ENCODE data around the gene GAK.

The GAK gene

DNA sequence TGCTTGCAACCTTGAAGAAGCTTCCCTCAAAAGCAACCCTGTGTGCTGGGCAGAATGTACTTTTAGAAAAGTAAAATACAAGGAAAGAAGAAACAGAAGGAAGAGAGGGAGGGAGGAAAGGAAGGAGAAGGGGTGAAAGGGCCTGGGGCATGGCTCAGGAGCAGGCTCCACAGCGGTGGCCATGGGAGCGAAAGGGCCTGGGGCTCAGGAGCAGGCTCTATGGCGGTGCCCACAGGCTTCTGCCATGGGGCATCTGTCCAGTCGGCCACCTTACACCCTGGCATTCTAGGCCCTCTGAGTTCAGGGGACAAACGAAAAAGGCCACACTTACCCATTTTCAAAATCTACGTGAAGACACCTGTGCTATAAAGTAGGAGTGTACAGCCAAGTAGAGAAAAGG lies 31.4 kb downstream of the GAK start:
- POLR2A ChIA-PET (ENCODE audit: low non-redundant PET): no interaction called here
- DNase-seq (ENCODE audit: low spot score): no peak
- H3K27ac ChIP-seq: no peak overlapping the region
- TF ChIP-seq, protein P1, sequence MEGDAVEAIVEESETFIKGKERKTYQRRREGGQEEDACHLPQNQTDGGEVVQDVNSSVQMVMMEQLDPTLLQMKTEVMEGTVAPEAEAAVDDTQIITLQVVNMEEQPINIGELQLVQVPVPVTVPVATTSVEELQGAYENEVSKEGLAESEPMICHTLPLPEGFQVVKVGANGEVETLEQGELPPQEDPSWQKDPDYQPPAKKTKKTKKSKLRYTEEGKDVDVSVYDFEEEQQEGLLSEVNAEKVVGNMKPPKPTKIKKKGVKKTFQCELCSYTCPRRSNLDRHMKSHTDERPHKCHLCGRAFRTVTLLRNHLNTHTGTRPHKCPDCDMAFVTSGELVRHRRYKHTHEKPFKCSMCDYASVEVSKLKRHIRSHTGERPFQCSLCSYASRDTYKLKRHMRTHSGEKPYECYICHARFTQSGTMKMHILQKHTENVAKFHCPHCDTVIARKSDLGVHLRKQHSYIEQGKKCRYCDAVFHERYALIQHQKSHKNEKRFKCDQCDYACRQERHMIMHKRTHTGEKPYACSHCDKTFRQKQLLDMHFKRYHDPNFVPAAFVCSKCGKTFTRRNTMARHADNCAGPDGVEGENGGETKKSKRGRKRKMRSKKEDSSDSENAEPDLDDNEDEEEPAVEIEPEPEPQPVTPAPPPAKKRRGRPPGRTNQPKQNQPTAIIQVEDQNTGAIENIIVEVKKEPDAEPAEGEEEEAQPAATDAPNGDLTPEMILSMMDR (conservative IDR thresholded peaks at IDR 0.05; ENCODE audit: low read depth): no peak
- CTCF ChIA-PET: no interaction called here

DNA sequence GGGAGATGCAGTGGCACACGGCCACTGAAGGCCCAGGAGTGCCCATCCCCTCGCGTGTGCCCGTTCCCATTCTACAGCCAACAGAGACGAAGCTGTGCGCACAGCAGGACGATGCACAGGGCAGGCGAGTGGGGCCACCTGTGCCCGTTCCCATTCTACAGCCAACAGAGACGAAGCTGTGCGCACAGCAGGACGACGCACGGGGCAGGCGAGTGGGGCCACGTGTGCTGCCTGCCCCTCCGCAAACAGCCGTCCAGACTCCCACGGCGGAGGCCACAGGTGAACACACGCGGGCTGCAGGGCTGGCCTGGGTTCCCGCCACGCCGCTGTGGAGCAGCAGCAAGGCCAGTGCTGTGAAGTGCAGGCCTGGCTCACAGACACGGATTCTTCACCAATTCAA lies 32.0 kb downstream of the GAK start:
- CTCF ChIA-PET: no interaction called here

DNA sequence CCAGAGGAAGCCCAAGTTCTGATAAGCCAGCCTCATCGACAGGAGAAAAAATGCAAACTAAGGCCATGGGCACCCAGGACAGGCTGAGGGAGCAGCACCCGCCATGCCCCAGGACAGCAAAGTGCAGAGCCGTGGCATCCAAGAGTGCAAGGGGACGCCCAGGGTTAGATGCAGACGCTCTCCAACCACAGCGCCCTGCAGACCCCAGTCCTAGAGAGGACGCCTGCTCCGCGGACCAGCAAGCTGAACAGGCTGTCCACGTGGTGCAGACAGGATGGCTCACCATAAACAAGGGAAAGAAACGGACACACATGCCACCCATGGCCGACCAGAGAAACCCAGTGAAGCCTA lies 32.6 kb downstream of the GAK start:
- no peak overlapping the region for H3K27ac ChIP-seq
- TF ChIP-seq, protein P1 (conservative IDR thresholded peaks at IDR 0.05; ENCODE audit: low read depth): no peak
- CTCF ChIA-PET: no interaction called here
- POLR2A ChIA-PET (ENCODE audit: low non-redundant PET): no interaction called here
- no peak for DNase-seq (ENCODE audit: low spot score)

More for the DNA sequence above, 32.0 kb downstream of the GAK start:
- no peak overlapping the region for H3K27ac ChIP-seq
- POLR2A ChIA-PET (ENCODE audit: low non-redundant PET): no interaction called here
- DNase-seq (ENCODE audit: low spot score): no peak
- TF ChIP-seq, protein P1 (conservative IDR thresholded peaks at IDR 0.05; ENCODE audit: low read depth): no peak

DNA sequence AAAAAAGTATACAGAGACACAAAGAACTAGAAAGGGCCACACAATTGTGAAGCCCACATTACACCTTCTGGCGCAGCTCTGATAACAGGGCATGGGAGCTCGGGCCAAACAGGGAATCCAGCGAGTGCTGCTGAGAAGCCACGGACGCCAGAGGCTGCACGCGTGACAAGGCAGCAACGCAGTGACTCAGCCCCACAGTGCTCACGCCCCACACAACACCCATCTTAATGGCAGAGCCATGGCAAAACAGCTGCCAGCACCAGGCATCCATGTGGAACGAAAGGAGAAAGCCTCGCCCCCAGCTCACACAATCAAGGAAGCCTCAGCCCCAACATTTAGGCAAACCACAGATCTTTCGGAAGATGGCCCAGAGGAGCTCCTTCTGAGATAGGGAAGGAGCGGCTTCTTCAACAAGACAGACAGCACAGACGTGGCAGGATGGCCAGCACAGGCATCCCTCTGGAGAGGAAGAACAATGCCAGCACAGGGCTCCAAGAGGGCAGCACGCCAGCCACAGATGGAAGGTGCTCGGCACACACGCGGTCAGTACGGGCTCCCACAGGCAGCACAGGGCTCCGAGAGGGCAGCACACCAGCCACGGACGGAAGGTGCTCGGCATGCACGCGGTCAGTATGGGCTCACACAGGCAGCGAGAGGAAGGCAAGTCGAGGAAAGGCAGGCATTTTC lies 33.1 kb downstream of the GAK start:
- ChIA-PET CTCF (interaction anchor here (0.6 kb wide), 1 partner anchor 94 kb away, joined by 3 read pairs; no protein-coding TSS in a partner anchor), POLR2A (ENCODE audit: low non-redundant PET) (no interaction called here)
- no peak overlapping the region for H3K27ac ChIP-seq
- TF ChIP-seq, protein P1 (conservative IDR thresholded peaks at IDR 0.05; ENCODE audit: low read depth): no peak
- DNase-seq (ENCODE audit: low spot score): no peak

DNA sequence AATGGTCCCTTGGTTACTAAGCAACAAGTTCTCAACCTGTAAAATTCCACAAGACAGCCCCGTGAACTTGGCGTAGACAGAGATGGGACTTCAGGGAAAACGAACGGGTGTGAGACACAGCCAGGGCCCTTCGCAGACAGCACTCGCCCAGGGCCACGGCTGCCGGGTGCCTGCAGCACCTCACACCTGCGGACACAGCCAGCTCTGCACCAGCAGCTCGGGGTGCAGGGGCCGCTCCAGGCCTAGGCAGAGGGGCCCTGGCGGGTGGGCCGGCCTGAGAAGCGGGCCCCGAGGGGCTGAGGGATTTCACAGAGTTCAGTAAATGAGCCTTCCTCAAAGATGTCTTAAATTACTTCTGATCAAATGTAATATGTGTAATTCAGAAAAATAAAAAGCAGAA lies 34.0 kb downstream of the GAK start:
- no peak for DNase-seq (ENCODE audit: low spot score)
- POLR2A ChIA-PET (ENCODE audit: low non-redundant PET): no interaction called here
- TF ChIP-seq, protein P1 (conservative IDR thresholded peaks at IDR 0.05; ENCODE audit: low read depth): no peak
- CTCF ChIA-PET: interaction anchor here (0.6 kb wide), 1 partner anchor 94 kb away, joined by 3 read pairs; no protein-coding TSS in a partner anchor
- H3K27ac ChIP-seq: no peak overlapping the region

DNA sequence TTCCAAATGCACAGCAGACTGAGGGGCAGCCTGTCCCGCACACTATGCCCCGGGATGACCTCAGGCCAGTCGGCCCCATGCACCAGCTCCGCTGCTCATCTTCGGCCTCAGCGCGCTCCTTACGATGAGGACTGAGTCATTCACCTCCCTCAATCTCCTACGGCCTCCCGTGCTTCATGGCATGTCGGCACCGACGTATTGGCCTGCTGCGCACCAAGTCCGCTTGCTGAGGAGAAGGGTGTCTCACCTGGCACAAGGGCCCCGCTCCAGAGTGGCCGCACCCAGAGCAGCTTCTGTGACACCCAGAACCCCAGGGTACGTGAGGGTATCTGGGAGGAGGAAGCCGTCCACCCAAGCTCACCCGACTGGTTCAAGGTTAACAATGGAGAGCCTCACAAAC lies 35.5 kb downstream of the GAK start:
- no peak overlapping the region for H3K27ac ChIP-seq
- no peak for DNase-seq (ENCODE audit: low spot score)
- TF ChIP-seq, protein P1 (conservative IDR thresholded peaks at IDR 0.05; ENCODE audit: low read depth): no peak
- POLR2A ChIA-PET (ENCODE audit: low non-redundant PET): no interaction called here
- CTCF ChIA-PET: no interaction called here
